Adipocyte (in vitro differentiated cells): ENCODE data around the gene PPP1CC.
"Not testable (repeated sequence)": the region's sequence is repeated elsewhere in the genome, so short reads cannot be mapped to it uniquely, and the experiment has no call there.

ENCODE experiments used
- DNase-seq: peaks from one replicate; pipeline ENCODE4 v3.0.0-alpha.2; 2015; ENCODE audit warnings: low read depth
- H3K27me3 ChIP-seq: replicated peaks from 2 replicates; pipeline ENCODE4 v1.7.0; 2013; ENCODE audit warnings: mild to moderate bottlenecking, low read length, moderate library complexity; ENCODE audit not compliant: control insufficient read depth, insufficient read depth
- H3K36me3 ChIP-seq: 2 replicates; pipeline ENCODE4 v1.7.0; 2013; ENCODE audit warnings: low read length, mild to moderate bottlenecking, moderate library complexity; ENCODE audit not compliant: control insufficient read depth, insufficient read depth, severe bottlenecking
- H3K4me1 ChIP-seq: 2 replicates; pipeline ENCODE4 v1.7.0; 2013; ENCODE audit warnings: mild to moderate bottlenecking, low read length, moderate library complexity; ENCODE audit not compliant: control insufficient read depth, insufficient read depth
- H3K4me3 ChIP-seq: 2 replicates; pipeline ENCODE4 v1.7.0; 2013; ENCODE audit warnings: mild to moderate bottlenecking, low read length, moderate library complexity
- H3K9ac ChIP-seq: 2 replicates; pipeline ENCODE4 v1.7.0; 2013; ENCODE audit warnings: mild to moderate bottlenecking, low read length, moderate library complexity
- H3K9me3 ChIP-seq: 2 replicates; pipeline ENCODE4 v1.7.0; 2013; ENCODE audit warnings: mild to moderate bottlenecking, low read length, moderate library complexity; ENCODE audit not compliant: control insufficient read depth

PPP1CC gene

GRCh38 chr12:110774824-110775223 lies 32.1 kb upstream of the PPP1CC start:
- DNase-seq = no peak
- no peaks in the 10 kb centered on the region for H3K9me3 ChIP-seq
- H3K4me3 ChIP-seq = no peak overlapping the region
- H3K36me3 ChIP-seq = no peaks in the 10 kb centered on the region
- peaks cover 5% of the 10 kb centered on the region for H3K27me3 ChIP-seq
- no peak overlapping the region for H3K9ac ChIP-seq
- no peaks in the 10 kb centered on the region for H3K4me1 ChIP-seq

- H3K4me3 ChIP-seq = no peak overlapping the region
- no peaks in the 10 kb centered on the region for H3K36me3 ChIP-seq
- H3K9me3 ChIP-seq = no peaks in the 10 kb centered on the region
- peaks cover 5% of the 10 kb centered on the region for H3K4me1 ChIP-seq
- peaks cover 9% of the 10 kb centered on the region for H3K27me3 ChIP-seq
- H3K9ac ChIP-seq = no peak overlapping the region
- no peak for DNase-seq
These were observed 26.3 kb upstream of the PPP1CC start for GRCh38 chr12:110768960-110769359.

GRCh38 chr12:110767863-110768262 lies 25.2 kb upstream of the PPP1CC start:
- Histone ChIP-seq H3K9ac (no peak overlapping the region), H3K9me3 (no peaks in the 10 kb centered on the region), H3K4me1 (peaks cover 5% of the 10 kb centered on the region), H3K4me3 (no peak overlapping the region), H3K27me3 (peaks cover 9% of the 10 kb centered on the region), H3K36me3 (no peaks in the 10 kb centered on the region)
- no peak for DNase-seq

GRCh38 chr12:110766311-110767154 lies 23.8 kb upstream of the PPP1CC start:
- no peaks in the 10 kb centered on the region for H3K36me3 ChIP-seq
- peaks cover 5% of the 10 kb centered on the region for H3K4me1 ChIP-seq
- H3K4me3 ChIP-seq = no peak overlapping the region
- no peaks in the 10 kb centered on the region for H3K9me3 ChIP-seq
- H3K27me3 ChIP-seq = peaks cover 9% of the 10 kb centered on the region
- DNase-seq = peak; percentile 39
- H3K9ac ChIP-seq = no peak overlapping the region

DNA sequence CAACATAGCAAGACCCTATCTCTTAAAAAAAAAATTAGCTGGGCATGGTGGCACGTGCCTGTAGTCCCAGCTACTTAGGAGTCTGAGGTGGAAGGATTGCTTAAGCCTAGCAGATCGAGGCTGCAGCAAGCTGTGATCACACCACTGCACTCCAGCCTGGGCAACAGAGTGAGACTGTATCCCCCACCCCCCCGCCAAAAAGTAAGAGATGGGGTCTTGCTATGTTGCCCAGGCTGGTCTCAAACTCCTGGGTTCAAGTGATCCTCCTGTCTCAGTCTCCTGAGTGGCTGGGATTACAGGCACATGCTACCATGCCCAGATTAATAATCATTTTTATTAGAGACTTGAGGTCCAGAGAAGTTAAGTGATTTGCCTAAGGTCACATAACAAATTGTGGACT lies 22.9 kb upstream of the PPP1CC start:
- H3K36me3 ChIP-seq, DNase-seq, H3K9ac ChIP-seq, H3K27me3 ChIP-seq, H3K4me3 ChIP-seq, H3K4me1 ChIP-seq, H3K9me3 ChIP-seq: not testable (repeated sequence)

DNA sequence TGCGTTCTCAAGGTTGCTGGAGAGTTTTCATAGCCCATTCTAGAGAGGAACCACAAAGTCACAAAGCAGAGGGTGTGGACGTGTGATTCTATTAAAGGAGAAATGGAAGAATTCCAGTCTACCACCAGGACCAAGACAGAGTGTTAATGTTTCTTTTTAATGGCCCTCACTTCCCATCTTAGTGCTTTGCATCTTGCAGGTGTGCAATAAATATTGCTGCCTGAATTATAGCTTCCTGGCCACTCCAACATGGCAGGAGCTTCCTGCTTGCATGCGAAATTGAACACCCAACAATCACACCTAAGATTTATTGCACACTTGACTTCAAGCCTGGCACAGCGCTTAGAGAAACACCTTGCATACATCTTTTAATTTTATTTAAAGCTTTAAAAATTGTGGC lies 22.4 kb upstream of the PPP1CC start:
- Histone ChIP-seq H3K4me3 (no peak overlapping the region), H3K9ac (no peak overlapping the region), H3K27me3 (peaks cover 4% of the 10 kb centered on the region), H3K36me3 (no peaks in the 10 kb centered on the region), H3K9me3 (no peaks in the 10 kb centered on the region), H3K4me1 (peaks cover 5% of the 10 kb centered on the region)
- DNase-seq = no peak

GRCh38 chr12:110763583-110763982 lies 20.9 kb upstream of the PPP1CC start:
- no peak for DNase-seq
- Histone ChIP-seq H3K4me3 (no peak overlapping the region), H3K27me3 (peaks cover 4% of the 10 kb centered on the region)

GRCh38 chr12:110762891-110763290 lies 20.2 kb upstream of the PPP1CC start:
- Histone ChIP-seq H3K9me3 (no peaks in the 10 kb centered on the region), H3K4me1 (peaks cover 5% of the 10 kb centered on the region), H3K27me3 (peaks cover 4% of the 10 kb centered on the region), H3K36me3 (no peaks in the 10 kb centered on the region), H3K4me3 (no peak overlapping the region), H3K9ac (no peak overlapping the region)
- no peak for DNase-seq

More at GRCh38 chr12:110763583-110763982, 20.9 kb upstream of the PPP1CC start:
- Histone ChIP-seq H3K4me1 (peaks cover 5% of the 10 kb centered on the region), H3K36me3 (no peaks in the 10 kb centered on the region), H3K9ac (no peak overlapping the region), H3K9me3 (no peaks in the 10 kb centered on the region)

- no peak for DNase-seq
- Histone ChIP-seq H3K36me3 (no peaks in the 10 kb centered on the region), H3K9ac (no peak overlapping the region), H3K9me3 (no peaks in the 10 kb centered on the region), H3K27me3 (peaks cover 4% of the 10 kb centered on the region), H3K4me3 (no peak overlapping the region), H3K4me1 (no peaks in the 10 kb centered on the region)
These were observed 17.5 kb upstream of the PPP1CC start for GRCh38 chr12:110760204-110760609.

DNA sequence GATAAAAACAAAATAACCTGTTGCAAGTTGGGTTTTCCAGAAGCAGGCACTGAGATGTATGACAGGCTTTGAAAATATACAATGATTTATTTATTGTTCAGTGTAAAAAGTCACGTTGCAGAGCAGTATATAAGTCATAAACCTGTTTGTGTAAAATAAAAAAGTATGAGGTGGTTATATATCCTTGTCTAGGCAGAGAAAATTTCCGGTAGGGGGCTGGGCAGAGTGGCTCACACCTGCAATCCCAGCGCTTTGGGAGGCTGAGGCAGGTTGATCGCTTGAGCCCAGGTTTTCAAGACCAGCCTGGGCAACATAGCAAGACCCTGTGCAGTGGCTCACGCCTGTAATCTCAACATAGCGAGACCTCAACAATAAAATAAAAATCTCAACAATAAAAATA lies 16.2 kb upstream of the PPP1CC start:
- Histone ChIP-seq H3K9me3 (no peaks in the 10 kb centered on the region), H3K27me3 (no peaks in the 10 kb centered on the region), H3K4me3 (no peak overlapping the region), H3K36me3 (no peaks in the 10 kb centered on the region), H3K4me1 (peaks cover 4% of the 10 kb centered on the region), H3K9ac (no peak overlapping the region)
- DNase-seq = no peak

DNA sequence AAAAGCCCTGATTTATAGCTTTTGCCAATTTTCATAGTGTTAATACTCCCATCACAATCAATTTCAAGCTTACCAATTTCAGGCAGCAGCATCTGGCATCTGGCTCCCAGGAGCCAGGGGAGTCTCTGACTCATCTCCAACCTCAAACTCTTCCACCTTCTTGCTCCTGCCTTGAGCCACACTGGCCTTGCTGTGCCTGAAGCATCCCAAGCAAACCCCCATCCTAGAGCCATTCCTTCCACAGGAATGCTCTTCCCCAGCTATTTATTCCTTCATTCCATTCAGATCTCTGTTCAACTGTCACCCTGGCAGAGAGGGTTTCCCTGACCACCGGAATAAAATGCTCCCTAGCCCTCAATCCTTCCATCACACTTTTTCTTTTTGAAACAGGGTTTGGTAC lies 13.9 kb upstream of the PPP1CC start:
- DNase-seq = no peak
- Histone ChIP-seq H3K36me3 (no peaks in the 10 kb centered on the region), H3K4me3 (no peak overlapping the region), H3K9ac (no peak overlapping the region), H3K9me3 (no peaks in the 10 kb centered on the region), H3K4me1 (peaks cover 4% of the 10 kb centered on the region), H3K27me3 (no peaks in the 10 kb centered on the region)
